Measurements from ENCODE around the gene ZFYVE28. TPM values are rescaled to one million over a fixed set of nuclear protein-coding genes. Genes with fewer than 3 reads are reported as not detected.

The ZFYVE28 gene
- total and polyA plus RNA-seq, 11 donors = 2.6 to 11.9 (median 5.5) TPM

DNA sequence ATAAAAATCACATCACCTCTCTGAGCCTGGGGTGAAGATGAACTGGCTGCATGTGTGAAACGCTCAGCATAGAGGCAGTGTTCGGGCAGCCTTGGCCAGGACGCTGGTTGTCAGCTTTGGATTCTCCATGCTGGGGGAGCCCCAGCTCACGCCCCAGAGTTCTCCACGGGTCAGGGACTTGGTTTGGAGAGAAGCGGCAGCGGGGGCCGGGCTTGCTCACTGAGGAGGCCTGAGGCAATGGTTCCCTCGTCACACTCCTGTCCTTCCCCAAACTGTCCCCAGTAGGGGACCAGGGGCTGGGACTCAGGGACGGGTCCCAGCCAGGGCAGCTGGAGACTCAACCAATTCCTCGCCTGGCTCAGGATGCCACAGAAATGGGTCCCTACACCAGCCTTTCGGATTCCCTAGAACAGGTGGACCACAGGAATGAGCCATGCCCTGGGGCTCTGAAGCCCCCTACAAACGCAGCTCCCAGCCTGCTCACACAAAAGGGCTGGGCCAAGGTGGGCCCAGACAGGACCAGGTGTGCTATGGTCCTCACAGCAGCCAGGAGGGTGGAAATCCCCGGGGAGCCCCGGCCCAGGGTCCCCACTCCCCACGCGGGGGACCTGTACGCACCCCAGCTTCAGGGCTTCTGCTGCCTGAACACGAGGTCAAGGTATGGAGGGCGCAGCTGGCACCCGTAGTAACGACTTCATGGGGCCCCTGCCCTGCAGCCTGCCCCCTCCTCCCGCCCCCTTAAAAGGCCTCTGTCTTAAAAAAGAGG is 157.9 kb downstream of the ZFYVE28 start:
- Histone ChIP-seq H3K4me3 (peak overlapping the region; percentile 70 to 100 (median 90)), H3K27ac (peak overlapping the region; percentile 86 to 97 (median 91)), H3K36me3 (peaks cover 0 to 27% (median 2%) of the 10 kb centered on the region in 9 donors), H3K4me1 (peaks cover 21 to 82% (median 66%) of the 10 kb centered on the region in 12 donors), H3K27me3 (no peaks in the 10 kb centered on the region), H3K9me3 (no peaks in the 10 kb centered on the region)
- 26 to 40% (median 32%) methylated on average over 15 to 23 of the region's 23 CpGs for WGBS, 4 donors
- peak; percentile 18 to 66 (median 29) for DNase-seq
- TF ChIP-seq, protein P1, sequence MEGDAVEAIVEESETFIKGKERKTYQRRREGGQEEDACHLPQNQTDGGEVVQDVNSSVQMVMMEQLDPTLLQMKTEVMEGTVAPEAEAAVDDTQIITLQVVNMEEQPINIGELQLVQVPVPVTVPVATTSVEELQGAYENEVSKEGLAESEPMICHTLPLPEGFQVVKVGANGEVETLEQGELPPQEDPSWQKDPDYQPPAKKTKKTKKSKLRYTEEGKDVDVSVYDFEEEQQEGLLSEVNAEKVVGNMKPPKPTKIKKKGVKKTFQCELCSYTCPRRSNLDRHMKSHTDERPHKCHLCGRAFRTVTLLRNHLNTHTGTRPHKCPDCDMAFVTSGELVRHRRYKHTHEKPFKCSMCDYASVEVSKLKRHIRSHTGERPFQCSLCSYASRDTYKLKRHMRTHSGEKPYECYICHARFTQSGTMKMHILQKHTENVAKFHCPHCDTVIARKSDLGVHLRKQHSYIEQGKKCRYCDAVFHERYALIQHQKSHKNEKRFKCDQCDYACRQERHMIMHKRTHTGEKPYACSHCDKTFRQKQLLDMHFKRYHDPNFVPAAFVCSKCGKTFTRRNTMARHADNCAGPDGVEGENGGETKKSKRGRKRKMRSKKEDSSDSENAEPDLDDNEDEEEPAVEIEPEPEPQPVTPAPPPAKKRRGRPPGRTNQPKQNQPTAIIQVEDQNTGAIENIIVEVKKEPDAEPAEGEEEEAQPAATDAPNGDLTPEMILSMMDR (IDR thresholded peaks at IDR 0.05) = no peak
- no peak for TF ChIP-seq POLR2A (IDR thresholded peaks at IDR 0.05)
- no peak for ATAC-seq
- intact Hi-C loops (cut with DNase I) = loop anchor here in 7 of 10 donors (2.0 to 10.0 kb wide), 7 partner anchors 18 to 494 kb away; partner anchors contain the start of genes CFAP99 (in 4 of the 7), ZFYVE28 (in 4 of the 7), FAM193A (in 1 of the 7) and HAUS3 (in 1 of the 7)

DNA sequence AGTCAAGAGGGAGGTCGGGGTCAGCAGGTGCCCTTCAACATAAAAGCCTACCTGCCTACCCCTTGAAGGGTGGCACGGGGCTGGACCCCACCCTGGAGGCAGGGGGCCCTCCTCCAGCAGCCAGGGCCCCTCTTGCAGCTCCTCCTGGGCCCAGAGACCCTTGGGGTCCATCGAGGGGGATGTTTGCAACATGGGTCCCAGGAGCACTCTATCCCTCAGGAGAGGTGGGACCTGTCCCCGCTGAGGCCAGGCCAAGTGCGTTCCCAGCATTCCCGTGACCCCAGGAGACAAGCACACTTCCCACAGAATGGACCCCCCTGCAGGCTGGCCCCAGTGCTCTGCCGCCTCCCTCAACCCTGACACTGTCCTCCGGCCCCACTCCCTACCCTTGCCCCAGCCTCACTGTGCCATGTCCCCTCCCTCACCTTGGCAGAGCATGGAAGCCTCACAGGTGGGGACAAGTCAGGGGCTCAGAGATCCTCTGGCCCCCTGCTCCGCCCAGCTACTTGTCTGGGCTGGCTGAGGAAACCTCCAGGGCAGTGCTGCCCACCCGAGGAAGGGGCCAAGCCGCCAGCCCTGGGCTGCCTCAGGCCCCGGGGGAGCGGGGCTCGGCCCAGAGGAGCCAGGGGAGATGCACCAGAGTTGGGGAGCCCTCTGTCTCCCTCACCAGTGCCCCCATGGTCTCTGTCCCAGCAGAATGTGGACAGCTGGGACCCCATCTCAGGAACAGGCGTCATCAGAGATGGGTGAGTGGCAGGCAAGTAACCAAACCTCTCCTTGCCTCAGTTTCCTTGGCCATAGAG is 158.7 kb downstream of the ZFYVE28 start:
- H3K27me3 ChIP-seq = no peaks in the 10 kb centered on the region
- ATAC-seq (no peak), DNase-seq (peak in 4 of 5 donors; percentile 6 to 58 (median 26))
- H3K4me1 ChIP-seq = peaks cover 21 to 82% (median 69%) of the 10 kb centered on the region in 12 donors
- H3K27ac ChIP-seq = peak overlapping the region in 11 of 12 donors; percentile 58 to 97 (median 91)
- H3K9me3 ChIP-seq = no peaks in the 10 kb centered on the region
- TF ChIP-seq POLR2A (IDR thresholded peaks at IDR 0.05) = no peak
- TF ChIP-seq, protein P1 (IDR thresholded peaks at IDR 0.05) = no peak
- WGBS, 4 donors = 64 to 77% (median 68%) methylated on average over 14 to 15 of the region's 15 CpGs
- peaks cover 0 to 32% (median 6%) of the 10 kb centered on the region in 9 donors for H3K36me3 ChIP-seq
- H3K4me3 ChIP-seq = peak overlapping the region; percentile 70 to 100 (median 90)
- intact Hi-C loops (cut with DNase I) = loop anchor here in 9 of 10 donors (2.0 to 10.0 kb wide), 7 partner anchors 17 to 495 kb away; partner anchors contain the start of genes CFAP99 (in 6 of the 9), ZFYVE28 (in 6 of the 9), FAM193A (in 1 of the 9) and HAUS3 (in 1 of the 9)

DNA sequence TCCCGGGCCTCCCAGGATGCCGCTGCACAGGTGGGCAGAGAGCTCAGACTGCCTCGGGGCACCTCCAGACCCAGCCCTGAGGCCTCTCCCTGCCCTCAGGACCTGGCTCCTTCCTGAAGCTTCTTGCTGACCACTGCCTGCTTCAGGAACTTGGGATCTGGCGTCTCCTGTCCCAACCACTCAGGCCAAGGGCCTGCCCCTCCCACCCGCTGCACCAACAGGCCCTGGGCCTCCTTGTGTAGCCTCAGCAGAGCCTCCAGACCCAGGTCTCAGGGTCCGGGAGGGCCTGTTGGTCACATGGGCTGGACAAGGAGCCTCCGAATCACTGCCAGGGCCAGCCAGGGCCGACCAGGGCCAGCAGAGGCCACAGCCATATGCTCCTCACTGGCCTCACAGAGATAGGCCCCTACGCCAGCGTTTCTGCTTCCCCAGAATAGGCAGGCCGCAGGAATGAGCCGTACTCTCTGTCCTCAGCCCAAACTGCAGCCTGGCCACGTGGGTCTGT is 159.4 kb downstream of the ZFYVE28 start:
- intact Hi-C loops (cut with DNase I) = loop anchor here in 2 of 10 donors (10.0 kb wide), 1 partner anchor 156 kb away; the partner anchor contains the start of genes CFAP99 (in 2 of the 2) and ZFYVE28 (in 2 of the 2)
- no peak for ATAC-seq
- WGBS, 4 donors = 53 to 66% (median 56%) methylated on average over 8 to 13 of the region's 13 CpGs

More for the DNA sequence above, 159.4 kb downstream of the ZFYVE28 start:
- H3K27ac ChIP-seq = peak overlapping the region in 11 of 12 donors; percentile 58 to 97 (median 91)
- DNase-seq = peak in 4 of 5 donors; percentile 9 to 56 (median 24)
- peaks cover 21 to 87% (median 71%) of the 10 kb centered on the region in 12 donors for H3K4me1 ChIP-seq
- H3K9me3 ChIP-seq = no peaks in the 10 kb centered on the region
- peak overlapping the region in 8 of 12 donors; percentile 70 to 100 (median 88) for H3K4me3 ChIP-seq
- H3K36me3 ChIP-seq = peaks cover 0 to 38% (median 12%) of the 10 kb centered on the region in 9 donors
- TF ChIP-seq, protein P1 (IDR thresholded peaks at IDR 0.05) = no peak
- TF ChIP-seq POLR2A (IDR thresholded peaks at IDR 0.05) = no peak
- no peaks in the 10 kb centered on the region for H3K27me3 ChIP-seq
